GM18505 (cell line): ENCODE measurements around the gene GRIN2A.
A peak's percentile ranks its signal among the peaks of the same experiment; 100 is the strongest.

Experiments used
- ATAC-seq: cut with Tn5 transposase; IDR thresholded peaks from one replicate; pipeline ENCODE4 v1.9.1; 2021; ENCODE audit not compliant: unreplicated experiment
- POLR2A ChIP-seq: IDR thresholded peaks from 4 replicates; pipeline ENCODE4 v1.6.1; 2011; ENCODE audit warnings: borderline replicate concordance; ENCODE audit not compliant: insufficient read depth, insufficient read length; ENCODE audit errors: extremely low read depth

Gene GRIN2A

DNA sequence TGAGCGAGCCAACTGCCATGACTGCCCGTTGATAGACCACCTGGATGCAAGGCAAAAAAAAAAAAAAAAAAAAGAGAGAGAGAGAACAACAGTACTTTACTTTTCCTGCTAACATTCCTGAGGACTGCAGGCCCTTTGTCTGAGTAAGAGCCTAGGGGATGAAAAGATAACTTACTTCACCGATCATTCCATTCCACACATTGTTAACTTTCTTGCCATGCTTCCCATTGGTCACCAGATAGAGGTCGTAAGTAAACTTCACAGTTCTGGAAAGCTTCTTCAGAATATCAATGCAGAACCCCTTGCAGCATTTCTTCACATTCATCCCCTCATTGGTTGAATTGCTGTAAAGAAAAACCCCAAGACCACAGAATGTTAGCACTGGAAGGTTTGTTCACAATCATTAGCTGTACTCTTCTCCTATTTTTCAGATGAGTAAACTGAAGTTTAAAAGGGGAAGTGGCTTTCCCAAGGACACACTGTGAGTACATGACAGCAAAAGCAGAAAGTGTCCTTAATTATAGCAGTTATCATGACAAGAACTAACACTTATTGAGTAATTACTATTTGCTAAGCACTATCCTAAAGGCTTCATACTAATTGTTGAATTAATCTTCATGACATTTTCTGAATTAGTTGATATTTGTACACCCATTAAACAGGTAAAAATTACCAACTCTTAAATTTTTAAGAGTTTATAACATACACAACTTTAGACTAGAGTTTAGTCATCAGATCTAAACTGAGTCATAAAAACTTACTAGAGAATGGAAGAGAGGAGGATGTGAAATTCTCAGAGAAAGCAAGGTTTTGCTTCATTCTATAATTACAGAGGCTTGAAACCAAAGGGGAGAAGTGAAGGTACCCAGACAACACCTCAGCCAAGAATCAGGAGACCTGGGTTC lies 341.2 kb downstream of the GRIN2A start:
- ATAC-seq: peak; percentile 59
- no peak for TF ChIP-seq POLR2A

DNA sequence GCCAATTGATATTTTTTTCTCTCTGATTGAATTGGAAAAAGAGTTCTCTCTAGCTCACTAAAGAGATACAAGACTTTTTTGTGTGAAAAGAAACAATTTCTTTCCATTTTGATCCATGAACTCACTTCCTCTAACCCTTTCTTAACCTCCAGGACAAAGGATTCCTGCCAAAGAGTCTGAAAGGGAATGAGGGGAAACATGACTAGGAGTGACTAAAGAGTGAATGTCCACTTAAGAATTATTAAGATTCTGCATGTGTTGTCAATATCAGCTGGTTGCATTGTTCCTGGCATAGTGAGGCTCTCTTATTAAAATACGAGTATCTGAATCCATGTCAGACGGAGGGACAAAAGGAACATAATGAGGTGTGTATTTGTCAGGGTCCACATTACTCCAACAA lies 344.7 kb downstream of the GRIN2A start:
- ATAC-seq: no peak
- TF ChIP-seq POLR2A: no peak

DNA sequence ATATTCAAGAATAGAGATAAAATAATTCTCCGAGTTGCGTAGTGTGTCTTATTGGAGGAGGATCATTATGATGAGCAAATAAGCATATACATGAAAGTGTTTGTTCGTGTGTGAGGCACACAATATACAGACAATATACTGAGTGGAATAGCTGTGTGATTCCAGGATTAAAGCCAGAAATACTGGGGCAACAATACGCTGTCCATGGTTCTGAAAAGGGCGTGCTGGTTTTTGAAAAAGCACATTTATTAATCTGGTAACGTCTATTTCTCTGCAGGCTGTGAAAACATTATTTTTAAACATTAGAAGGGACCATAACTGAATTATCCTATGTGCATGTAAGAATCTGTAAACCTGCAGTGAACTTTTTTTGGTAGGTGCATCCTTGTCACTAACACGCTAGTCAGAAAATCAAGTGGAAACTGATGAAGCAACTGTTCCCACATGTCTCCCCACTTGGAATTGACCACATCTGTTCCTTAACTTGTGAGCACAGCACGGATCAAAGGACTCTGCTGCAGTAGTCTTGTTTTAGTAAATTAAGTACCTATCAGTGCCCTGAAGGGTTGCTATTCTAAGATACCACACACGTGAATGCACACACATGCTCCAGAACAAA lies 346.0 kb downstream of the GRIN2A start:
- ATAC-seq: no peak
- TF ChIP-seq POLR2A: no peak

DNA sequence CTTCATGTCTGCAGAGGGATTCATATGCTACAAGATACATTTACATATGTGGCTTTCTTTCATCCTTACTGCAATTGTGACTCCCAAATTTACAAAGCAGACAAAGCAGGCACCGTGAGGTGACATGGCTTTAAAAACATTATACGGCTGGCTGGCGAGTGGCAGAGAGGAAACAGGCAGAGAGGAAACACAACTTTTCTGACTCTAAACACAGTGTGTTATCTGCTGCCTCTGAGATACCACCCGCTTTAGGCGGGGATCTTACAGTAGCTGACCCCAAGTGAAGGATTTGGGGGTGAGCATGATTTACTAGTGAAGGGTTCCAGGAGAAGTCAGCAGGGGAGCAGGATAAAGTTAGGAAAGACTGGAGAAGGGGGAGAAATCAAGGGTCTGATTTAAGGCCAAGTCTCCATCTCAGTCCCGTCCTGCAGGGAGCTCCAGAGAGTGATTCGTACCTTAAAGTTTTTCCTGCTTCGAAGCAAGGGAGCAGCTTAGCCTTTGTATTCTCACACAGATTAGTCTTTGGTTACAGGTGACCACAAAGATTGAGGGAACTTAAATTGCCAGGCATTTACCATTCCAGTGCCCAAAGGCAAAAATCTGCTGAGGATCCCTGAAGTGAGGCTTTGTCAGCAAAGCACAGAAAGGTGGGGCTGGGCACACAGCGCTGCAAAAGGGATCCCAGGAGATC lies 355.0 kb downstream of the GRIN2A start:
- no peak for TF ChIP-seq POLR2A
- no peak for ATAC-seq

DNA sequence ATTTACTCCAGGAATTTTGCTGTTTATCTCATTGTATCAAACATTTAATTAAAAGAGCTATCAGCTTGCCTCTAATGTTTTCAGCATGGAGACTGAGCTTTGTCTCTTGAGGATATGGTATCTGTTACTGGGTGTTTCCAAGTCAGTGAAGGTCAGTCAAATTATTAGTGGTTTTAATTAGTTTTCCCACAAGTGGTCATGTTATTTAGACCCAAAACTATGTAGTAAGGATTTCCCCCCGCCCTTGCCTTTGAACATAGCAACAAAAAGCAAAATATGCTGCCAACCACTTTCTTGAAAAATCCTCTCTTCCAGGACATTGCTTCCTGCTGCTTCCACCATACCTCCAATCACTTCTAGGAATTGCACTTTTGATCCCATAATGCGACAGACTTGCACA lies 355.6 kb downstream of the GRIN2A start:
- no peak for ATAC-seq
- no peak for TF ChIP-seq POLR2A

DNA sequence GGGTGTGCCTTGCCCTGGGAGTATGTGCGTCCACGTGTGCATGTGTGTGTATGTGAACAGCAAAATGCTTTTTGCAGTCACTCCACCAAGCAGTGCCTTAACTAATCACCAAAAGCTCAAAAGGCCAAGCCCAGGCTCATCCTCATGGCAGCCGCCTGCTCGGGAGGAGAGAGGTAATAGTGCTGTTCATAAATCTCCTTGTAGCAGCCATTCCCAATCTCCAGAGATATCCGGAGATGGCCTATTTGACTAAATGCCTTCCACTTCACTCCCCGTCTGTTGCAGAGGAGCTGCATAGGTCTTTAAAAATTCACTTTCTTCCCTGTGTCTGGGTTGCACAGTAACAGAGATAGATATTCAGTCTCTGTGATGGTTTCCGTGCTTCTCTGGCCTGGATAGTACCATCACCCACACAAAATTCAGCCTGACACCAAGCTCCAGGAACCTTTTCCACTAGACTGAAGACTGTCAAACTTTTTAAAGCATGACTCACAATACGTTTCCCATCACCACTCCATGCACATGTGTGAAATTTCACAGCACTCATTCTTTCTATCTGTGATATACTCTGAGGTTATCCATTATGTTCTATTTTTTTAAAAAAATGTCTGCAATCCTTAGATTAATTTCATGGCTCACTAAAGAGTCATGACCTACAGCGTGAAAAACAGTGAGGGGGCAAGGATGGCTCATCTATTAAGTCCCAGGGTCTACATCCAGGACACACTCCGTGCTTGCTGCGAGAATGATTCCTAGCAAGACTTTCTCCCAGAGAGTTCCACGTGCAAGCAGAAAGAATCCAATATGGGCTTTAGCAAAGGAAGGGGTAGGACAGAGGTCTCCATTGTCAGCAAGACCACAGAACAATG lies 357.8 kb downstream of the GRIN2A start:
- no peak for ATAC-seq
- TF ChIP-seq POLR2A: no peak

DNA sequence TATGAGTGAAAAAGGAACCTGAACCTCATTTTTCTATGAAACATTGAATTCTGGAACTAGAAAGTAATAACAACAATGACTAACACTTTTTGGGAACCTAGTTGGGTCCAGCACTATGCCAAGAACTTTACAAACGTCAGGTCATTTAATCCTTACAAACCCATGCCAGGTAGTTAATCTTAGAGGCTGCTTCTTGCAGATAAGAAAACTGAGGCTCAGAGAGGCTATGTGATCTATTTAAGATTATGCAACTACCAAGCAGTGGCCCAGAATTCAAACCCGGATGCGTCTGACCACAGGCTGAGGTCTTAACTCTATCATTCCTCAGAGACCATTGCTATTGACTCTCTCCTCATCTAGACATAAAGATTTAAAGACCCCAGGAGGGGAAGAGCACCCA lies 358.7 kb downstream of the GRIN2A start:
- TF ChIP-seq POLR2A: no peak
- no peak for ATAC-seq

DNA sequence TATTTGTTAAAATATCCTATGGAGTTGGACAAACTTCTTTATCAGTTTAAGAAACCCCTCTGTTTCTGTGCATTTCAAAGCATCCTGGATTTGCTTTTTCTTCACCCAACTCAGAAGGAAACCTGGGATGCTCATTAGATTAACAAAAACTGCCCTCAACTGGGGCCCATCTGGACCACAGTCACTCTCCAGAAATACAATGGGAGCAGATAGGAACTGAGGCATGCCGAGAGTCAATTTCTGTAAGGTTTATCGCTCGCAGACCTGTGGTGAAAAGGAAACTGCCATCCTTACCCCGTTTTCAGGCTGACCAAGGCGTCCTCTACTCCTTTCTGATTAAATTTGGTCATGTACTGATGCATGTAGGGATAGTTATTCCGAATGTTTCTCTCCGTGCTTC lies 360.3 kb downstream of the GRIN2A start:
- no peak for ATAC-seq

DNA sequence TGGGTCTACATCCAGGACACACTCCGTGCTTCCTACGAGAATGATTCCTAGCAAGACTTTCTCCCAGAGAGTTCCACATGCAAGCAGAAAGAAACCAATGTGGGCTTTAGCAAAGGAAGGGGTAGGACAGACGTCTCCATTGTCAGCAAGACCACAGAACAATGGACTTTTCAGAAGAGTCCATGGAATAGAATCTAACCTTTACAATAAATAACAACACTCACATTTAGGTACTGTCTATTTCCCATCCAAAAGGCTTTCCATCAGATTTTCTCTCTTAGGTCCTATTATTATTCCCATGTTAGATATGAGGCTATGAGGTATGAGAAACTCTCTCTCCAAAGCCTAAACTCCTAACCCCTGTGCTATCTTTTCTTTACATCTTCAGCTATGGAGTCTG lies 360.9 kb downstream of the GRIN2A start:
- no peak for TF ChIP-seq POLR2A
- ATAC-seq: no peak

More for the DNA sequence above, 360.3 kb downstream of the GRIN2A start:
- TF ChIP-seq POLR2A: no peak

DNA sequence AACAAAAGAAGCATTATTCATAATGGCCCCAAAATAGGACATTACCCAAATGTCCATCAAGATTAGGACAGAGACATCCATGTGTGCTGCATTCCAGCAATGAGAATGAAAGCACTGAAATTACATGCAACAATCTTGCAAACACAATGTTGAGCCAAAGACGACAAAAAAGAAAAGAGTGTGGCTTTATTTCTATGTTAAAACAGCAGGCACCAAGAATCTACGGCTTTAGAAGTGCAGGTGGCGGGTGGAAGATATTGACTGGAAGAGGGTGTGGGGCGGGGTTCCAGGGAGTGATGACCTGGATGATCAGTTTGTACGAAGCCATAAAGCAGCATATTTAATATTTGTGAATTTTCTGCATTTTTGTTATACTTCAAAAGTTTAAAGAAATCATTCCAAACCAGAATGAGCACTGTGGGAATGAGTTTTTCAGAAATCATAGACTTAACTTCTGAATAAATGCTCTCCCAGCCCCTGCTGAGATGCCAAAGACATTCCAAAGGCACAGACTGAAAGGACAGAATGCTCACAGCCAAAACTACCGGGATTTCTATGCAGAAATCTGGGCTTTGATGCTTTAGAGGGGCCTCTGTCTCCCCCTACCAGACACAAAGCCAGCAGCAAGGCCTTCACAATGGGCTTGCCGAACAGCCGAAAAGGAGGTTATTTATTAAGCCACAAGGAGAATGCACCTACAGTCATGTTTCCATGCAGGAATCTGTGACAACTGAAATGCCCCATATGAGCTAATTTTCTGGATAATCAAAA lies 361.6 kb downstream of the GRIN2A start:
- no peak for TF ChIP-seq POLR2A
- no peak for ATAC-seq

DNA sequence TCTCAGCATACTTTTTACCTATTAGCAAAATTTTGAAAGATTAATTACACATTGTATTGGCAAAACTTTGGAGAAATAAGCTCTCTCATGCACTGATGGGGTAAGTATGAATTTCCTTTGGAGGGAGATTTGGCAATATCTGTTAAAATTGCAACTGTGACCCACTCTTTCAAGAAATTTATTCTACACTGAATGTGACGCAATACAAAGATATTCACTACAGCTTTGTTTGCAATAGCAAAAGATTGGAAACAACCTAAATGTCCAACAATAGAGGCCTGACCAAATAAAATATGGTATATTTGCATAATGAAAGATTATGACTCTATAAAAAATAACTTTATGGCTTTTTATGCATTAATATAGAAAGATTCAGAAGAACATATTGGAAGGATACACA lies 363.5 kb downstream of the GRIN2A start:
- no peak for ATAC-seq
- no peak for TF ChIP-seq POLR2A

DNA sequence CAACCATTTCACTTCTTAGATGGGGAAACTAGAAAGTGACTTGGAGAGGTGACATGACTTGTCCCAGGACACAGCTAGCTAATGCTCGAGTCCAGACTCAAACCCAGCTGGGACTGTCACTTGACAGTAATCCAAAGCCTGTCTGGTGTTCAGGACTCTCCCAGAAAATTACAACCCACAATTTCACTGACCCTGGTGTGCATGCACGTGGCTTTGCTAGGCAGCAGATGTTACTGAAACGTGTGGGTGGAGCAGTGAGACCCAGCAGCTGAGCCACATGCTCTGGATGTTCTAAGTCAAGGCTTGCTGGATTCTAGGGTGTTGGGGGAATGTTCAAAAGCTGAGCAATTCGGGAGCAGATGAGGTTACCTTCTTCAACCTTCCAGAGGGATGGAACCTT lies 364.6 kb downstream of the GRIN2A start:
- no peak for TF ChIP-seq POLR2A
- no peak for ATAC-seq
